Measurements from ENCODE around the gene HIRA. TPM values are rescaled to one million over a fixed set of nuclear protein-coding genes. Genes with fewer than 3 reads are reported as not detected.

The HIRA gene
- total and polyA plus RNA-seq, 9 of the 15 experiments (the other 6 are each of a cell fraction or from before 2014, with no cell fraction given), result 0.96 to 132 (median 58.4) TPM

GRCh38 chr22:19434829-19435580, 3.5 kb upstream of the HIRA start:
- intact Hi-C loops (cut with micrococcal nuclease), result loop anchor here (5.0 kb wide), 2 partner anchors 133 to 313 kb away; partner anchors contain the start of gene DGCR2
- Histone ChIP-seq H2AFZ (ENCODE audit: low read depth, low read length) (no peak overlapping the region), H3K4me3 (no peak overlapping the region), H3K27me3 (ENCODE audit: control insufficient read depth in 2 of 2, insufficient read depth in 2 of 2, low read length in 2 of 2) (no peaks in the 10 kb centered on the region), H3K9me3 (replicated peaks; ENCODE audit: control insufficient read depth, insufficient read depth, low read depth, low read length) (no peaks in the 10 kb centered on the region), H3K4me1 (replicated peaks in 1 of 2; ENCODE audit: control insufficient read depth in 2 of 2, insufficient read depth in 2 of 2, low read length in 2 of 2) (peaks cover 10 to 30% of the 10 kb centered on the region in 2 experiments), H3K36me3 (ENCODE audit: control insufficient read depth, insufficient read depth, low read length) (peaks cover 51% of the 10 kb centered on the region), H3K4me2 (ENCODE audit: insufficient read depth, low read length) (no peak overlapping the region), H3K27ac (ENCODE audit: extremely low read depth, low read depth, low read length) (no peak overlapping the region), H3K9ac (ENCODE audit: insufficient read depth in 1 of 2, low read depth in 2 of 2, low read length in 2 of 2) (no peak overlapping the region), H3K9me1 (ENCODE audit: control insufficient read depth, insufficient read depth, low read length) (no peaks in the 10 kb centered on the region), H3K79me2 (ENCODE audit: control insufficient read depth, insufficient read depth, low read length) (peaks cover 39% of the 10 kb centered on the region), H4K20me1 (replicated peaks; ENCODE audit: control insufficient read depth, insufficient read depth, low read length) (peaks cover 11% of the 10 kb centered on the region)
- CTCF ChIA-PET (ENCODE audit: low intra/inter-chr PET ratio), result no interaction called here
- no TSS peak for BruUV-seq (replicated peaks)
- no peak for DNase-seq (ENCODE audit: extremely low read depth in 1 of 4, low spot score in 3 of 4)
- in situ Hi-C loops (cut with MboI), result no loop called here
- FAIRE-seq, result no peak
- 91% methylated on average over 2 of the region's 2 CpGs for WGBS (ENCODE audit: insufficient coverage, low coverage, missing lambda C conversion rate)
- ATAC-seq, result no peak
- POLR2A ChIA-PET, result interaction anchor here (0.6 to 11.9 kb wide), 17 partner anchors 12 to 268 kb away, joined by 3 to 284 read pairs (median 5); partner anchors contain the start of genes C22orf39 and CDC45
- TF ChIP-seq ATF6 (CRISPR knock-in tag; IDR thresholded peaks at IDR 0.05) (no peak), HOXB6 (CRISPR knock-in tag; IDR thresholded peaks at IDR 0.05; ENCODE audit: borderline replicate concordance) (no peak), POLR2AphosphoS2 (IDR thresholded peaks at IDR 0.05; ENCODE audit: low read length) (peak; percentile 26; the same call in 1 of the 2 replicates), RNF219 (CRISPR knock-in tag; IDR thresholded peaks at IDR 0.05) (no peak), ZNF79 (CRISPR knock-in tag; IDR thresholded peaks at IDR 0.05; ENCODE audit: low read depth) (no peak), SIRT6 (IDR thresholded peaks at IDR 0.05; ENCODE audit: low read depth, low read length) (peak; percentile 75), ARID3B (CRISPR knock-in tag; IDR thresholded peaks at IDR 0.05; ENCODE audit: borderline replicate concordance) (peak; percentile 7; the same call in 1 of the 2 replicates), MXD1 (CRISPR knock-in tag; IDR thresholded peaks at IDR 0.05; ENCODE audit: borderline replicate concordance, poor library complexity, severe bottlenecking) (peak; percentile 7), GTF2A2 (tag; IDR thresholded peaks at IDR 0.05) (no peak), ZBTB33 (CRISPR knock-in tag; IDR thresholded peaks at IDR 0.05) (no peak), CHD1 (IDR thresholded peaks at IDR 0.05; ENCODE audit: low read length) (peak; percentile 56), ZNF324 (CRISPR knock-in tag; IDR thresholded peaks at IDR 0.05) (no peak)
